K562 (cell line): ENCODE measurements around the gene LUC7L.

ENCODE experiments used
- ARNT ChIP-seq, 2 experiments: fragments of 450-650 bp; IDR thresholded peaks; 2 replicates each; pipeline ENCODE4 v1.6.1; 2016; ENCODE audit warnings: mild to moderate bottlenecking in 1 of 2
- CBFB ChIP-seq: sonication (generic); formaldehyde crosslinking; IDR thresholded peaks from 2 replicates; pipeline ENCODE4 v1.4.0; 2020; ENCODE audit warnings: mild to moderate bottlenecking, missing genetic modification reagents
- CBX8 ChIP-seq: fragments of 200-600 bp; sonication (generic); IDR thresholded peaks from 2 replicates; pipeline ENCODE4 v1.6.1; 2012; ENCODE audit warnings: borderline replicate concordance, mixed run types, low read depth, mild to moderate bottlenecking, moderate library complexity, mixed read lengths, low read length, control low read depth, inconsistent platforms; ENCODE audit not compliant: poor library complexity, severe bottlenecking; ENCODE audit errors: extremely low read depth
- KDM1A ChIP-seq, 2 experiments: fragments of 450-650 bp; IDR thresholded peaks; 2 replicates each; pipeline ENCODE4 v1.6.1; 2016; ENCODE audit warnings: mild to moderate bottlenecking in 2 of 2
- POLR2AphosphoS5 ChIP-seq: IDR thresholded peaks from 2 replicates; pipeline ENCODE4 v1.6.1; 2011; ENCODE audit warnings: mild to moderate bottlenecking, low read depth, low read length, moderate library complexity; ENCODE audit not compliant: control insufficient read depth, insufficient read depth
- RNF2 ChIP-seq: sonication (generic); IDR thresholded peaks from 2 replicates; pipeline ENCODE4 v1.6.1; 2016
- STAT5B ChIP-seq: fragments of 250-450 bp; sonication (Bioruptor Pico); IDR thresholded peaks from 2 replicates; pipeline ENCODE4 v1.8.0; 2021; ENCODE audit warnings: mild to moderate bottlenecking, inconsistent platforms
- ZSCAN29 ChIP-seq: fragments of 450-650 bp; IDR thresholded peaks from 2 replicates; pipeline ENCODE4 v1.6.1; 2017
- TF ChIP-seq, protein P1 (sequence below): sonication (generic); formaldehyde crosslinking; IDR thresholded peaks from 2 replicates; pipeline ENCODE4 v1.8.0; 2022; ENCODE audit warnings: missing genetic modification reagents, mild to moderate bottlenecking, borderline replicate concordance
- TF ChIP-seq, protein P2 (sequence below), 3 experiments: IDR thresholded peaks in 2 of 3; conservative IDR thresholded peaks in 1 of 3; 2 replicates each; pipeline ENCODE4 v1.5.1; 2011 to 2012; ENCODE audit warnings: low read length in 3 of 3, mild to moderate bottlenecking in 3 of 3, control low read depth in 2 of 3, improper control_type of control experiment in 1 of 3, inconsistent platforms in 1 of 3, low read depth in 1 of 3, mixed read lengths in 1 of 3, moderate library complexity in 1 of 3; ENCODE audit not compliant: insufficient read depth in 2 of 3
- TF ChIP-seq, protein P3 (sequence below): sonication (generic); formaldehyde crosslinking; IDR thresholded peaks from 2 replicates; pipeline ENCODE4 v1.8.1; 2023; ENCODE audit warnings: mild to moderate bottlenecking, missing genetic modification reagents
- TF ChIP-seq, protein P4 (sequence below): fragments of 150-350 bp; conservative IDR thresholded peaks from 2 replicates; pipeline ENCODE4 v1.6.1; 2014; ENCODE audit warnings: low read length
- TF ChIP-seq, protein P5 (sequence below): fragments of 450-650 bp; formaldehyde crosslinking; IDR thresholded peaks from 2 replicates; pipeline ENCODE4 v1.4.0; 2020; ENCODE audit warnings: mild to moderate bottlenecking, mixed read lengths

DNA sequence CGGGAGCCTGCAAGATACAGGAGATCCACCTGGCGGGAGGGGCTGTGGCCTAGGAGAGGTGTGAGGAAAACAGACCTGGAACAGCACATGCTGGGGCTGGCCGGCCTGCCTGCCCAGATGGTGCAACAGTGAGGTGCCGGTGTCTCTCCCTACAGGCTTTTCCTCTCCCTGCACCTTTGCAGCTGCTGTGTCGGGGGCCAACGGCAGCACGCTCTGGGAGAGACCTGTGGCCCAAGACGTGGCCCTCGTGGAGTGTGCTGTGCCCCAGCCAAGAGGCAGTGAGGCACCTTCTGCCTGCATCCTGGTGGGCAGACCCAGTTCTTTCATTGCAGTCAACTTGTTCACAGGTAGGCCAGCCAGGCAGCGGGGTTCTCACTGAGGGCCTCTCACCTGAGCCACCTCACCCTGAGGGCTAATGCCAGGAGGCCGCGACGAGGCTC is 30.6 kb upstream of the LUC7L start:
- TF ChIP-seq, protein P1, sequence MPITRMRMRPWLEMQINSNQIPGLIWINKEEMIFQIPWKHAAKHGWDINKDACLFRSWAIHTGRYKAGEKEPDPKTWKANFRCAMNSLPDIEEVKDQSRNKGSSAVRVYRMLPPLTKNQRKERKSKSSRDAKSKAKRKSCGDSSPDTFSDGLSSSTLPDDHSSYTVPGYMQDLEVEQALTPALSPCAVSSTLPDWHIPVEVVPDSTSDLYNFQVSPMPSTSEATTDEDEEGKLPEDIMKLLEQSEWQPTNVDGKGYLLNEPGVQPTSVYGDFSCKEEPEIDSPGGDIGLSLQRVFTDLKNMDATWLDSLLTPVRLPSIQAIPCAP (CRISPR knock-in tag) = no peak
- no peak for TF ChIP-seq ZSCAN29
- TF ChIP-seq KDM1A (IDR thresholded peaks at IDR 0.05) = no peak
- TF ChIP-seq, protein P2, sequence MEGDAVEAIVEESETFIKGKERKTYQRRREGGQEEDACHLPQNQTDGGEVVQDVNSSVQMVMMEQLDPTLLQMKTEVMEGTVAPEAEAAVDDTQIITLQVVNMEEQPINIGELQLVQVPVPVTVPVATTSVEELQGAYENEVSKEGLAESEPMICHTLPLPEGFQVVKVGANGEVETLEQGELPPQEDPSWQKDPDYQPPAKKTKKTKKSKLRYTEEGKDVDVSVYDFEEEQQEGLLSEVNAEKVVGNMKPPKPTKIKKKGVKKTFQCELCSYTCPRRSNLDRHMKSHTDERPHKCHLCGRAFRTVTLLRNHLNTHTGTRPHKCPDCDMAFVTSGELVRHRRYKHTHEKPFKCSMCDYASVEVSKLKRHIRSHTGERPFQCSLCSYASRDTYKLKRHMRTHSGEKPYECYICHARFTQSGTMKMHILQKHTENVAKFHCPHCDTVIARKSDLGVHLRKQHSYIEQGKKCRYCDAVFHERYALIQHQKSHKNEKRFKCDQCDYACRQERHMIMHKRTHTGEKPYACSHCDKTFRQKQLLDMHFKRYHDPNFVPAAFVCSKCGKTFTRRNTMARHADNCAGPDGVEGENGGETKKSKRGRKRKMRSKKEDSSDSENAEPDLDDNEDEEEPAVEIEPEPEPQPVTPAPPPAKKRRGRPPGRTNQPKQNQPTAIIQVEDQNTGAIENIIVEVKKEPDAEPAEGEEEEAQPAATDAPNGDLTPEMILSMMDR (IDR thresholded peaks at IDR 0.05 in 2 of 3, conservative IDR thresholded peaks at IDR 0.05 in 1 of 3; ENCODE audit: insufficient read depth in 2 of 3, low read depth in 1 of 3, low read length in 3 of 3) = no peak
- no peak for TF ChIP-seq CBX8
- TF ChIP-seq RNF2 = no peak
- TF ChIP-seq, protein P3, sequence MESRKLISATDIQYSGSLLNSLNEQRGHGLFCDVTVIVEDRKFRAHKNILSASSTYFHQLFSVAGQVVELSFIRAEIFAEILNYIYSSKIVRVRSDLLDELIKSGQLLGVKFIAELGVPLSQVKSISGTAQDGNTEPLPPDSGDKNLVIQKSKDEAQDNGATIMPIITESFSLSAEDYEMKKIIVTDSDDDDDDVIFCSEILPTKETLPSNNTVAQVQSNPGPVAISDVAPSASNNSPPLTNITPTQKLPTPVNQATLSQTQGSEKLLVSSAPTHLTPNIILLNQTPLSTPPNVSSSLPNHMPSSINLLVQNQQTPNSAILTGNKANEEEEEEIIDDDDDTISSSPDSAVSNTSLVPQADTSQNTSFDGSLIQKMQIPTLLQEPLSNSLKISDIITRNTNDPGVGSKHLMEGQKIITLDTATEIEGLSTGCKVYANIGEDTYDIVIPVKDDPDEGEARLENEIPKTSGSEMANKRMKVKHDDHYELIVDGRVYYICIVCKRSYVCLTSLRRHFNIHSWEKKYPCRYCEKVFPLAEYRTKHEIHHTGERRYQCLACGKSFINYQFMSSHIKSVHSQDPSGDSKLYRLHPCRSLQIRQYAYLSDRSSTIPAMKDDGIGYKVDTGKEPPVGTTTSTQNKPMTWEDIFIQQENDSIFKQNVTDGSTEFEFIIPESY (CRISPR knock-in tag) = no peak
- TF ChIP-seq CBFB = no peak
- TF ChIP-seq, protein P4, sequence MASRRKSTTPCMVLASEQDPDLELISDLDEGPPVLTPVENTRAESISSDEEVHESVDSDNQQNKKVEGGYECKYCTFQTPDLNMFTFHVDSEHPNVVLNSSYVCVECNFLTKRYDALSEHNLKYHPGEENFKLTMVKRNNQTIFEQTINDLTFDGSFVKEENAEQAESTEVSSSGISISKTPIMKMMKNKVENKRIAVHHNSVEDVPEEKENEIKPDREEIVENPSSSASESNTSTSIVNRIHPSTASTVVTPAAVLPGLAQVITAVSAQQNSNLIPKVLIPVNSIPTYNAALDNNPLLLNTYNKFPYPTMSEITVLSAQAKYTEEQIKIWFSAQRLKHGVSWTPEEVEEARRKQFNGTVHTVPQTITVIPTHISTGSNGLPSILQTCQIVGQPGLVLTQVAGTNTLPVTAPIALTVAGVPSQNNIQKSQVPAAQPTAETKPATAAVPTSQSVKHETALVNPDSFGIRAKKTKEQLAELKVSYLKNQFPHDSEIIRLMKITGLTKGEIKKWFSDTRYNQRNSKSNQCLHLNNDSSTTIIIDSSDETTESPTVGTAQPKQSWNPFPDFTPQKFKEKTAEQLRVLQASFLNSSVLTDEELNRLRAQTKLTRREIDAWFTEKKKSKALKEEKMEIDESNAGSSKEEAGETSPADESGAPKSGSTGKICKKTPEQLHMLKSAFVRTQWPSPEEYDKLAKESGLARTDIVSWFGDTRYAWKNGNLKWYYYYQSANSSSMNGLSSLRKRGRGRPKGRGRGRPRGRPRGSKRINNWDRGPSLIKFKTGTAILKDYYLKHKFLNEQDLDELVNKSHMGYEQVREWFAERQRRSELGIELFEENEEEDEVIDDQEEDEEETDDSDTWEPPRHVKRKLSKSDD = no peak
- TF ChIP-seq POLR2AphosphoS5 = no peak
- no peak for TF ChIP-seq ARNT (IDR thresholded peaks at IDR 0.05)
- TF ChIP-seq, protein P5, sequence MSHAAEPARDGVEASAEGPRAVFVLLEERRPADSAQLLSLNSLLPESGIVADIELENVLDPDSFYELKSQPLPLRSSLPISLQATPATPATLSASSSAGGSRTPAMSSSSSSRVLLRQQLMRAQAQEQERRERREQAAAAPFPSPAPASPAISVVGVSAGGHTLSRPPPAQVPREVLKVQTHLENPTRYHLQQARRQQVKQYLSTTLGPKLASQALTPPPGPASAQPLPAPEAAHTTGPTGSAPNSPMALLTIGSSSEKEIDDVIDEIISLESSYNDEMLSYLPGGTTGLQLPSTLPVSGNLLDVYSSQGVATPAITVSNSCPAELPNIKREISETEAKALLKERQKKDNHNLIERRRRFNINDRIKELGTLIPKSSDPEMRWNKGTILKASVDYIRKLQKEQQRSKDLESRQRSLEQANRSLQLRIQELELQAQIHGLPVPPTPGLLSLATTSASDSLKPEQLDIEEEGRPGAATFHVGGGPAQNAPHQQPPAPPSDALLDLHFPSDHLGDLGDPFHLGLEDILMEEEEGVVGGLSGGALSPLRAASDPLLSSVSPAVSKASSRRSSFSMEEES = no peak
- no peak for TF ChIP-seq STAT5B
